Transverse colon (tissue), 3 donors: ENCODE results near the gene MTMR6.

Experiments
- POLR2A ChIP-seq: fragments of 450-650 bp; IDR thresholded peaks from one replicate; pipeline ENCODE4 v1.6.1; 2016; ENCODE audit warnings: antibody characterized with exemption, mild to moderate bottlenecking, moderate library complexity
- TF ChIP-seq, protein P1 (sequence below), 5 experiments: fragments of 200-600 bp in 3 of 5; fragments of 450-650 bp in 2 of 5; sonication (generic) in 3 of 5; IDR thresholded peaks; 1 replicate in 2 of 5; 2 replicates in 3 of 5; pipeline ENCODE4 v1.5.1; 2016 to 2017; ENCODE audit warnings: antibody characterized with exemption in 5 of 5, inconsistent platforms in 3 of 5, mild to moderate bottlenecking in 2 of 5, moderate library complexity in 1 of 5

DNA sequence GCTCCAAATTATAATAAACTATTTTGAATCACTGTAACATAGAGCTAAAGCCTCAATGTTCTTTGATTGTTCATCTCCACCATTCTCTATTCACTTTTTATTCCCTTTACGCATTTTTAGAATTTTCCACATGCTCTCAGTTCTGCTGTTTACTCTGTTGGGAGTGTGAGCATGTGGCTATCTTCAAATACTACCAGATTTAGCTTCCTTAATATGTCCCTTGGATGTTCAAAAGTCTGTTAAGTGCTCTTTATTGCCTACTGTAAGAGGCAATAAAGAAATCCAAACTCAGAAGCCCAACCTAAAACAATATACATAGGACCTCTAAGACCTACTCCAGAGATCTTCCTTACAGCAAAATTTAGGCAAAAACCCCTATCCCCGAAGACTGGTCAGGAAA lies 34.5 kb downstream of the MTMR6 start:
- TF ChIP-seq POLR2A, result no peak
- TF ChIP-seq, protein P1, sequence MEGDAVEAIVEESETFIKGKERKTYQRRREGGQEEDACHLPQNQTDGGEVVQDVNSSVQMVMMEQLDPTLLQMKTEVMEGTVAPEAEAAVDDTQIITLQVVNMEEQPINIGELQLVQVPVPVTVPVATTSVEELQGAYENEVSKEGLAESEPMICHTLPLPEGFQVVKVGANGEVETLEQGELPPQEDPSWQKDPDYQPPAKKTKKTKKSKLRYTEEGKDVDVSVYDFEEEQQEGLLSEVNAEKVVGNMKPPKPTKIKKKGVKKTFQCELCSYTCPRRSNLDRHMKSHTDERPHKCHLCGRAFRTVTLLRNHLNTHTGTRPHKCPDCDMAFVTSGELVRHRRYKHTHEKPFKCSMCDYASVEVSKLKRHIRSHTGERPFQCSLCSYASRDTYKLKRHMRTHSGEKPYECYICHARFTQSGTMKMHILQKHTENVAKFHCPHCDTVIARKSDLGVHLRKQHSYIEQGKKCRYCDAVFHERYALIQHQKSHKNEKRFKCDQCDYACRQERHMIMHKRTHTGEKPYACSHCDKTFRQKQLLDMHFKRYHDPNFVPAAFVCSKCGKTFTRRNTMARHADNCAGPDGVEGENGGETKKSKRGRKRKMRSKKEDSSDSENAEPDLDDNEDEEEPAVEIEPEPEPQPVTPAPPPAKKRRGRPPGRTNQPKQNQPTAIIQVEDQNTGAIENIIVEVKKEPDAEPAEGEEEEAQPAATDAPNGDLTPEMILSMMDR (IDR thresholded peaks at IDR 0.05), result no peak
